Hepatocyte (in vitro differentiated cells): Measurements from ENCODE around the gene NCOR1. TPM values are rescaled to one million over a fixed set of nuclear protein-coding genes. Genes with fewer than 3 reads are reported as not detected.
A peak's percentile ranks its signal among the peaks of the same experiment; 100 is the strongest.

Experiments used
- DNase-seq: peaks from one replicate; pipeline ENCODE4 v3.0.0-alpha.2; 2016; ENCODE audit warnings: low spot score
- H2AFZ ChIP-seq: fragments of 200-600 bp; sonication (generic); 2 replicates; pipeline ENCODE4 v1.6.0; 2016; ENCODE audit warnings: antibody characterized with exemption, mild to moderate bottlenecking
- H3K27ac ChIP-seq: fragments of 200-600 bp; sonication (generic); 2 replicates; pipeline ENCODE4 v1.5.1; 2016; ENCODE audit warnings: mild to moderate bottlenecking
- H3K27me3 ChIP-seq: fragments of 200-600 bp; sonication (generic); 2 replicates; pipeline ENCODE4 v1.6.1; 2016
- H3K36me3 ChIP-seq: fragments of 200-600 bp; sonication (generic); replicated peaks from 2 replicates; pipeline ENCODE4 v1.5.1; 2016; ENCODE audit warnings: low read depth; ENCODE audit not compliant: insufficient read depth
- H3K4me1 ChIP-seq: fragments of 200-600 bp; sonication (generic); 2 replicates; pipeline ENCODE4 v1.5.1; 2016; ENCODE audit warnings: mild to moderate bottlenecking, moderate library complexity; ENCODE audit not compliant: insufficient read depth
- H3K4me2 ChIP-seq: fragments of 200-600 bp; sonication (generic); 2 replicates; pipeline ENCODE4 v1.6.0; 2016
- H3K4me3 ChIP-seq: fragments of 200-600 bp; sonication (generic); 2 replicates; pipeline ENCODE4 v1.5.1; 2016; ENCODE audit warnings: mild to moderate bottlenecking
- H3K79me2 ChIP-seq: fragments of 200-600 bp; sonication (generic); 2 replicates; pipeline ENCODE4 v1.6.0; 2017; ENCODE audit warnings: mild to moderate bottlenecking
- H3K9me2 ChIP-seq: fragments of 200-600 bp; sonication (generic); replicated peaks from 2 replicates; pipeline ENCODE4 v1.6.0; 2017; ENCODE audit warnings: mild to moderate bottlenecking; ENCODE audit not compliant: insufficient read depth
- H3K9me3 ChIP-seq: fragments of 200-600 bp; sonication (generic); 2 replicates; pipeline ENCODE4 v1.5.1; 2016; ENCODE audit warnings: low read depth, mild to moderate bottlenecking
- H4K20me1 ChIP-seq: fragments of 200-600 bp; sonication (generic); 2 replicates; pipeline ENCODE4 v1.6.0; 2016; ENCODE audit warnings: mild to moderate bottlenecking; ENCODE audit not compliant: insufficient read depth, poor library complexity, severe bottlenecking
- CTCF ChIP-seq: fragments of 200-600 bp; sonication (generic); IDR thresholded peaks from 2 replicates; pipeline ENCODE4 v1.5.1; 2016; ENCODE audit warnings: antibody characterized with exemption, mild to moderate bottlenecking; ENCODE audit not compliant: poor library complexity
- EZH2 ChIP-seq: fragments of 200-600 bp; sonication (generic); IDR thresholded peaks from 2 replicates; pipeline ENCODE4 v1.6.1; 2016; ENCODE audit warnings: antibody characterized with exemption, mild to moderate bottlenecking, borderline replicate concordance
- EZH2phosphoT487 ChIP-seq: fragments of 200-600 bp; sonication (generic); IDR thresholded peaks from one replicate; pipeline ENCODE4 v1.6.1; 2018; ENCODE audit warnings: antibody characterized with exemption, mild to moderate bottlenecking, low read depth, moderate library complexity; ENCODE audit not compliant: unreplicated experiment, severe bottlenecking
- WGBS: methylation state at CpG from one replicate; pipeline ENCODE4 v1.1.6; 2016; ENCODE audit warnings: low lambda C conversion rate; ENCODE audit errors: missing lambda C conversion rate; 5-methylcytosine and 5-hydroxymethylcytosine counted together
- polyA plus RNA-seq: library from polyadenylated mRNA; unstranded; fragments of >200 nt; fragmentation: Nextera tagmentation; extraction: Ambion mirVana; gene quantifications from 2 replicates; pipeline ENCODE4 v1.2.1, GENCODE V29; 2016
- total RNA-seq: library from RNA; depleted of rRNA; stranded (reverse); fragments of >200 nt; gene quantifications from 2 replicates; pipeline ENCODE4 v1.2.3, GENCODE V29; 2014

Gene NCOR1
- total and polyA plus RNA-seq, 2 experiments from 2014 or later: 73.7 to 117 TPM

- Histone ChIP-seq H3K4me1 (no peaks in the 10 kb centered on the region), H3K36me3 (no peaks in the 10 kb centered on the region), H2AFZ (no peak overlapping the region), H3K4me2 (no peak overlapping the region), H3K9me2 (no peaks in the 10 kb centered on the region), H3K4me3 (no peak overlapping the region), H3K9me3 (no peaks in the 10 kb centered on the region), H4K20me1 (no peaks in the 10 kb centered on the region), H3K79me2 (no peaks in the 10 kb centered on the region), H3K27ac (peak overlapping the region; percentile 56), H3K27me3 (no peaks in the 10 kb centered on the region)
- TF ChIP-seq CTCF (no peak), EZH2 (no peak), EZH2phosphoT487 (no peak)
- peak; percentile 72 for DNase-seq
- WGBS: 72% methylated on average over 4 of the region's 4 CpGs
These were observed 174.6 kb downstream of the NCOR1 start for GRCh38 chr17:16040710-16041251.

- peak overlapping the region; percentile 14 for H3K27ac ChIP-seq
- H3K9me3 ChIP-seq: no peaks in the 10 kb centered on the region
- DNase-seq: no peak
- H2AFZ ChIP-seq: no peak overlapping the region
- no peaks in the 10 kb centered on the region for H3K4me1 ChIP-seq
- no peaks in the 10 kb centered on the region for H3K27me3 ChIP-seq
- H3K36me3 ChIP-seq: no peaks in the 10 kb centered on the region
- no peaks in the 10 kb centered on the region for H3K79me2 ChIP-seq
- no peak overlapping the region for H3K4me3 ChIP-seq
- no peak overlapping the region for H3K4me2 ChIP-seq
- H4K20me1 ChIP-seq: no peaks in the 10 kb centered on the region
- no peaks in the 10 kb centered on the region for H3K9me2 ChIP-seq
- TF ChIP-seq EZH2: no peak
- no peak for TF ChIP-seq EZH2phosphoT487
- TF ChIP-seq CTCF: no peak
These were observed 177.7 kb downstream of the NCOR1 start for GRCh38 chr17:16037636-16038035.

GRCh38 chr17:16036261-16036660 is 179.1 kb downstream of the NCOR1 start:
- H3K4me1 ChIP-seq: no peaks in the 10 kb centered on the region
- WGBS: 96% methylated on average over 2 of the region's 2 CpGs
- no peaks in the 10 kb centered on the region for H4K20me1 ChIP-seq
- no peak overlapping the region for H3K4me3 ChIP-seq
- TF ChIP-seq CTCF (no peak), EZH2 (no peak), EZH2phosphoT487 (no peak)
- H3K27ac ChIP-seq: no peak overlapping the region
- H3K9me2 ChIP-seq: no peaks in the 10 kb centered on the region
- H3K36me3 ChIP-seq: no peaks in the 10 kb centered on the region
- no peak overlapping the region for H2AFZ ChIP-seq
- H3K27me3 ChIP-seq: no peaks in the 10 kb centered on the region
- H3K79me2 ChIP-seq: no peaks in the 10 kb centered on the region
- H3K4me2 ChIP-seq: no peak overlapping the region
- DNase-seq: no peak
- H3K9me3 ChIP-seq: no peaks in the 10 kb centered on the region
